Measurements from ENCODE around the gene BLOC1S3. TPM values are rescaled to one million over a fixed set of nuclear protein-coding genes. Genes with fewer than 3 reads are reported as not detected.

The BLOC1S3 gene
- total RNA-seq, 1 experiment from 2014 or later, result 11.5 TPM

DNA sequence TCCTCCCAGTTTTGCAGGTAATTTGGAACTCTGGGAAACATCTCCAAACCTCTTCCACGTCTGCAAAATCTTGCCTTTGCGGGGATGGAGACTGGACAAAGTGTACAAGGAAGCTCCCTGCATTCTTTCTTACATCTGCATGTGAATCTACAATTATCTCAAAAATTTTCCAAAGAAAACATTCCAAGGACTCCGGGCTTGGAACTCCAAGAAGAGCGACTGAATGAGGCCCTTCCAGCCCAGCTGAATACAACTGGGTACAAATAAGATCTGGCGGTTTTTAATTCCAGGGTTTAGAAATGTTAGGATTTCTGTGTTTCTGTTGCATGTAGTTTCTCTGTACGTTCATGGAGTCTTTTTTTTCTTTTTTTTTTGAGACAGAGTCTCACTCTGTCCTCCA lies 38.1 kb downstream of the BLOC1S3 start:
- Histone ChIP-seq H3K36me3 (ENCODE audit: low read depth) (no peaks in the 10 kb centered on the region), H3K4me2 (no peak overlapping the region), H3K27me3 (ENCODE audit: insufficient read depth, low read depth) (peaks cover 15% of the 10 kb centered on the region), H3K4me3 (no peak overlapping the region), H2AFZ (no peak overlapping the region), H3K79me2 (ENCODE audit: low read depth) (no peaks in the 10 kb centered on the region), H4K20me1 (ENCODE audit: insufficient read depth) (no peaks in the 10 kb centered on the region), H3K4me1 (replicated peaks; ENCODE audit: insufficient read depth) (no peaks in the 10 kb centered on the region), H3K27ac (no peak overlapping the region), H3K9me3 (ENCODE audit: insufficient read depth, low read depth) (no peaks in the 10 kb centered on the region), H3K9me2 (ENCODE audit: insufficient read depth) (no peaks in the 10 kb centered on the region), H3F3A (ENCODE audit: insufficient read depth, low read depth) (peaks cover 7% of the 10 kb centered on the region; the same call in 1 of the 2 replicates)
- no TSS peak for BruUV-seq (replicated peaks)
- TF ChIP-seq EZH2 (IDR thresholded peaks at IDR 0.05; ENCODE audit: low read depth), result no peak
- TF ChIP-seq, protein P1, sequence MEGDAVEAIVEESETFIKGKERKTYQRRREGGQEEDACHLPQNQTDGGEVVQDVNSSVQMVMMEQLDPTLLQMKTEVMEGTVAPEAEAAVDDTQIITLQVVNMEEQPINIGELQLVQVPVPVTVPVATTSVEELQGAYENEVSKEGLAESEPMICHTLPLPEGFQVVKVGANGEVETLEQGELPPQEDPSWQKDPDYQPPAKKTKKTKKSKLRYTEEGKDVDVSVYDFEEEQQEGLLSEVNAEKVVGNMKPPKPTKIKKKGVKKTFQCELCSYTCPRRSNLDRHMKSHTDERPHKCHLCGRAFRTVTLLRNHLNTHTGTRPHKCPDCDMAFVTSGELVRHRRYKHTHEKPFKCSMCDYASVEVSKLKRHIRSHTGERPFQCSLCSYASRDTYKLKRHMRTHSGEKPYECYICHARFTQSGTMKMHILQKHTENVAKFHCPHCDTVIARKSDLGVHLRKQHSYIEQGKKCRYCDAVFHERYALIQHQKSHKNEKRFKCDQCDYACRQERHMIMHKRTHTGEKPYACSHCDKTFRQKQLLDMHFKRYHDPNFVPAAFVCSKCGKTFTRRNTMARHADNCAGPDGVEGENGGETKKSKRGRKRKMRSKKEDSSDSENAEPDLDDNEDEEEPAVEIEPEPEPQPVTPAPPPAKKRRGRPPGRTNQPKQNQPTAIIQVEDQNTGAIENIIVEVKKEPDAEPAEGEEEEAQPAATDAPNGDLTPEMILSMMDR (conservative IDR thresholded peaks at IDR 0.05), result no peak
- intact Hi-C loops (cut with micrococcal nuclease; ENCODE audit: unreplicated experiment), result no loop called here
- DNase-seq, result no peak
- ChIA-PET POLR2A (ENCODE audit: unreplicated experiment) (interaction anchor here (0.7 kb wide), 1 partner anchor 300 kb away, joined by 9 read pairs; no protein-coding TSS in a partner anchor), CTCF (no interaction called here)

DNA sequence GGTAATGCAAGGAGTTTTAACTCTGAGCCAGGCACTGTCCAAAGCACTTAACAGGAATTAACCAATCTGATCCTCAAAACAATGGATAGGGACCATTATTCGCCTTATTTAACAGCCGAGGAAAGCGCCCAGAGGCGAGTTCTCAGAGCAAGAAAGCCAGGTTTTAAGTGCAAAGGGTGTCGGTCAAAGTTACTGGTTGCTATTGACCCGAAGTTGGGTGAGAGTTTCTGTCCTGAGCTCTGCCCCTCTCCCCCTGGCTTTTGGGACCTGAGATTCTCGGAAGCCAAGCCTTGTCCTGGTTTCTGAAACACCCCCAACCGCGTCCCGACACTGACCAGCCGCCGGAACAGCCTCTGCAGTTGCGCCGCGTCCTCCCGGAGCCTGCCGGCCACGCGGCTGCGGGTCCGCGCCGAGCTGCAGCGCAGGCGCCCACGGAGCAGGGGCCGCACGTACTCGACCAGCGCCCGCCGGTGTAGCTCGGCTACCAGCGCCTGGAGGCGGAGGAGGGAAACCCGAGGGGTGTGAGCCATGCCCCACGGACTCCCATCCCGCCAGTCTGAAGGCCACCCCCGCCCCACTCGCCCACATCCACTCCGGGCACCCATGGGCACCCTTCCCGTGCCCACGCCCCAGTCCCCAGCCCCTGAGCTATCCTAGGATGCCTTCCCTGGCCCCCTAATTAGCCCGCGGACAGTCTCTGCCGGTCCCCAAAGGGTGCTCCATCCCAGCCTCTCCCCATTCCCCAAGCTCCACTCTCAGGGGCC lies 38.8 kb downstream of the BLOC1S3 start:
- peaks cover 7% of the 10 kb centered on the region; the same call in 1 of the 2 replicates for H3F3A ChIP-seq (ENCODE audit: insufficient read depth, low read depth)
- ChIA-PET CTCF (no interaction called here), POLR2A (ENCODE audit: unreplicated experiment) (no interaction called here)
- H3K79me2 ChIP-seq (ENCODE audit: low read depth), result no peaks in the 10 kb centered on the region
- no peaks in the 10 kb centered on the region for H3K36me3 ChIP-seq (ENCODE audit: low read depth)
- H4K20me1 ChIP-seq (ENCODE audit: insufficient read depth), result no peaks in the 10 kb centered on the region
- H3K4me2 ChIP-seq, result no peak overlapping the region
- no peak overlapping the region for H3K27ac ChIP-seq
- DNase-seq, result no peak
- no peak for TF ChIP-seq EZH2 (IDR thresholded peaks at IDR 0.05; ENCODE audit: low read depth)
- TF ChIP-seq, protein P1 (conservative IDR thresholded peaks at IDR 0.05), result no peak
- intact Hi-C loops (cut with micrococcal nuclease; ENCODE audit: unreplicated experiment), result no loop called here
- no peaks in the 10 kb centered on the region for H3K9me3 ChIP-seq (ENCODE audit: insufficient read depth, low read depth)
- H2AFZ ChIP-seq, result no peak overlapping the region
- no peak overlapping the region for H3K4me3 ChIP-seq
- no peaks in the 10 kb centered on the region for H3K4me1 ChIP-seq (replicated peaks; ENCODE audit: insufficient read depth)
- BruUV-seq (replicated peaks), result no TSS peak
- peaks cover 15% of the 10 kb centered on the region for H3K27me3 ChIP-seq (ENCODE audit: insufficient read depth, low read depth)
- H3K9me2 ChIP-seq (ENCODE audit: insufficient read depth), result no peaks in the 10 kb centered on the region

DNA sequence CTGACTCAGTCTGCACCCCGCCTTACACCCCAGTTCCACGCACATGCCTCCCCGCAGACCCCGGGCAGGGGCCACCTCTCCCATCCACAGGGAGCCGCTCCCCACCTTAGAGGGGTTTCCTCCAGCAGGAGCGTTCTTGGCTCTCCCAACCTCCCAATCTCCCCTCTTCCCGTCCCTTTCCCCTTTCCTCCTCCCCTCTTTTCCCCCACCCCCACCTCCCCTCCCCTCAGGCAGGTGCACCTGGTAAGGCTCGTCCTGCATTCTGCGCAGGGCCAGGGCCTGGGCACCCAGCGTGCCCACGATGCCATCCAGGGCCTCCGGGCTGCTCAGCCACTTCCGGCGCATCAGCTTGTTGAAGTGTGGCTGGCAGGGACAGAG lies 39.4 kb downstream of the BLOC1S3 start:
- Histone ChIP-seq H3K36me3 (ENCODE audit: low read depth) (no peaks in the 10 kb centered on the region), H3K27ac (no peak overlapping the region), H3K4me2 (no peak overlapping the region), H3K79me2 (ENCODE audit: low read depth) (no peaks in the 10 kb centered on the region), H3K9me3 (ENCODE audit: insufficient read depth, low read depth) (no peaks in the 10 kb centered on the region), H3K9me2 (ENCODE audit: insufficient read depth) (no peaks in the 10 kb centered on the region), H3K27me3 (ENCODE audit: insufficient read depth, low read depth) (peaks cover 15% of the 10 kb centered on the region), H4K20me1 (ENCODE audit: insufficient read depth) (no peaks in the 10 kb centered on the region), H3K4me1 (replicated peaks; ENCODE audit: insufficient read depth) (no peaks in the 10 kb centered on the region), H3K4me3 (no peak overlapping the region), H3F3A (ENCODE audit: insufficient read depth, low read depth) (peaks cover 7% of the 10 kb centered on the region; the same call in 1 of the 2 replicates), H2AFZ (no peak overlapping the region)
- ChIA-PET CTCF (no interaction called here), POLR2A (ENCODE audit: unreplicated experiment) (no interaction called here)
- no TSS peak for BruUV-seq (replicated peaks)
- TF ChIP-seq, protein P1 (conservative IDR thresholded peaks at IDR 0.05), result no peak
- TF ChIP-seq EZH2 (IDR thresholded peaks at IDR 0.05; ENCODE audit: low read depth), result no peak
- intact Hi-C loops (cut with micrococcal nuclease; ENCODE audit: unreplicated experiment), result no loop called here
- DNase-seq, result no peak
